ENCODE measurements around the gene SLC6A13. TPM values are rescaled to one million over a fixed set of nuclear protein-coding genes. Genes with fewer than 3 reads are reported as not detected.

SLC6A13 gene
- total RNA-seq, 1 experiment from 2014 or later: not detected

- no peaks in the 10 kb centered on the region for H3K4me1 ChIP-seq (ENCODE audit: insufficient read depth, low read length)
- Mint-ChIP-seq H3K27me3 (ENCODE audit: low read depth) (peaks cover 96% of the 10 kb centered on the region), H3K4me1 (peaks cover 21 to 26% of the 10 kb centered on the region in 2 experiments; a peak in 3 of 4 replicates), H3K4me3 (no peak overlapping the region), H3K9me3 (no peaks in the 10 kb centered on the region; a peak in 2 of 5 replicates), H3K36me3 (ENCODE audit: insufficient read depth in 1 of 3, low read depth in 3 of 3) (no peaks in the 10 kb centered on the region), H3K27ac (no peak overlapping the region)
- no peak overlapping the region for H2BK12ac ChIP-seq (ENCODE audit: insufficient read length, low read depth, low read length)
- no peak overlapping the region for H2BK5ac ChIP-seq (ENCODE audit: insufficient read length, low read length)
- no peak overlapping the region for H3K56ac ChIP-seq (ENCODE audit: insufficient read length, low read depth, low read length)
- DNase-seq: no peak
- no peak overlapping the region for H3T11ph ChIP-seq (ENCODE audit: low read length)
- H3K9ac ChIP-seq (ENCODE audit: extremely low read depth, insufficient read length, low read length): no peak overlapping the region
- no peaks in the 10 kb centered on the region for H3K79me1 ChIP-seq (ENCODE audit: insufficient read depth, low read depth, low read length, poor library complexity, severe bottlenecking)
- H4K5ac ChIP-seq (ENCODE audit: insufficient read length, low read depth, low read length): no peak overlapping the region
- no peak for TF ChIP-seq CTCF (conservative IDR thresholded peaks at IDR 0.05)
- no peak overlapping the region for H3K18ac ChIP-seq (ENCODE audit: insufficient read length, low read depth, low read length)
- H4K20me1 ChIP-seq (ENCODE audit: control insufficient read depth, insufficient read depth, insufficient read length): no peaks in the 10 kb centered on the region
- no peak overlapping the region for H3K27ac ChIP-seq (ENCODE audit: insufficient read length, low read depth, low read length)
- H3K4ac ChIP-seq (ENCODE audit: low read depth, low read length): no peak overlapping the region
- WGBS (ENCODE audit: extremely low coverage, insufficient read length, low lambda C conversion rate): no CpG with 5 or more reads among the region's 10 CpGs
- no peak overlapping the region for H2BK20ac ChIP-seq (ENCODE audit: low read depth, low read length, poor library complexity, severe bottlenecking)
- H2AFZ ChIP-seq (ENCODE audit: low read length): no peak overlapping the region
- no peak overlapping the region for H4K8ac ChIP-seq (replicated peaks; ENCODE audit: insufficient read length, low read depth, low read length)
- H4K91ac ChIP-seq (ENCODE audit: insufficient read length, low read depth, low read length): no peak overlapping the region
- no peak overlapping the region for H2BK120ac ChIP-seq (ENCODE audit: low read depth, low read length, poor library complexity, severe bottlenecking)
- no peaks in the 10 kb centered on the region for H3K9me3 ChIP-seq (ENCODE audit: control insufficient read depth, low read depth, low read length)
- no peak overlapping the region for H2AK5ac ChIP-seq (ENCODE audit: insufficient read length, low read length)
- H3K14ac ChIP-seq (ENCODE audit: insufficient read depth, low read length): no peak overlapping the region
- peaks cover 6% of the 10 kb centered on the region for H3K23me2 ChIP-seq (ENCODE audit: insufficient read length, low read depth, low read length, poor library complexity, severe bottlenecking)
- H3K4me2 ChIP-seq (ENCODE audit: insufficient read depth, insufficient read length, low read length): no peak overlapping the region
- no peak overlapping the region for H3K23ac ChIP-seq (ENCODE audit: insufficient read length, low read depth, low read length)
- H3K79me2 ChIP-seq (ENCODE audit: insufficient read depth, low read length): no peaks in the 10 kb centered on the region
- H3K27me3 ChIP-seq (ENCODE audit: insufficient read depth, low read length): peaks cover 9% of the 10 kb centered on the region; the same call in 1 of the 2 replicates
- no peak overlapping the region for H2BK15ac ChIP-seq (ENCODE audit: low read depth, low read length)
Observed at GRCh38 chr12:207804-208203, 54.8 kb downstream of the SLC6A13 start.

Data from H9 (cell line).